8988T (cell line): Measurements from ENCODE around the gene VWA8.
"Not testable (repeated sequence)": the region's sequence is repeated elsewhere in the genome, so short reads cannot be mapped to it uniquely, and the experiment has no call there.

ENCODE experiments used
- DNase-seq: peaks from one replicate; pipeline ENCODE4 v3.0.0; 2011

Gene VWA8

DNA sequence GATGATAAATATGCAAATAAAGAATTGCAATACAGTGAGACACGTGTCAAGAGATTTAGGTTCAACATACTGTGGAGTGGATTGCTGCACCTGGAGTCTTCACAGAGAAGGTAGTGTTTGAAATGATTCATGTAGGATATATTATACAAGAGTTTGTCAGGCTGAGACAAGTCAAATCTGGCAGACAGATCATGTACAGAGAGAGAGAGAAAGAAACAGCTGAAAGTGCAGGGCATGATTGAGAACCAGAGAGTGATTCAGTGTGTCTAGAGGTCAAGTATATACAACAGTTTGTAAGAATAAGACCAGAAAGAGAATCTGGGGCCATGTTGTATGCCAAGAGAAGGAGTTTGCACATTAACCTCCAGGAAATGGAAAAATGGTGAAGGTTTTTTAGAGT lies 2.1 kb upstream of the VWA8 start:
- no peak for DNase-seq

DNA sequence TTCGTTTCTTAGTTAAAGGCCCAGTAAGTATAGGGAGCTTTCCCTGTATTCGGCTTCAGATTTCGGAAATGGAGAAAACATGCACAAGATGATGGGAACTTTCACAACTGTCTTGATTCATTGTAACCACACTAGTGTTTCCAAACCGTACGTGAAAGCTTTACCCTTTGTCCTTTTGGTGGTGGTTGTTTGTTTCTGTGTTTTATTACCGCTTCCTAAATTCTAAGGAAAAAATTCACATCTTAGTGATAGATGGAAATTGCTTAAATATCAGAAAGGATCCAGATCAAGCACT lies 504 bp upstream of the VWA8 start:
- no peak for DNase-seq

DNA sequence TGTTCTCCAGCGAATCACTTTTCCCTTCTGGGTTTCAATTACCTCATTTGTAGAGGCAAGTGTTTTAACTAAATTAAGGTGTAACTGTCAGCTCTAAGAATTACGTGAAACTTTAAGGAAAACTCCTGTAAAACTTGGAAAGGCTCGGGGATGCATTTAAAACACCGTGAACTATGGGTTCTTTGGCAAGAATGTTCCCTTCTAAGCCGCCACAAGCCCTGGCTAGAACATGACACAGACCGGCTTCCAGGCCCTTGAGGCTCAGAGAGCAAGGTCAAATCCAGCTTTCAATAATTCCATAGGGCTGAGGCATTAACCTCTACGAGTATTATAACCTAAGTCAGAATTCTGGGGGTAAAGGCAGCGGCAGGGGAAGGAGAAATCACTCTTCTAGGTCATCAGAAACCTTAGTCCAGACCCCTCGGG lies 685 bp downstream of the VWA8 start:
- no peak for DNase-seq

DNA sequence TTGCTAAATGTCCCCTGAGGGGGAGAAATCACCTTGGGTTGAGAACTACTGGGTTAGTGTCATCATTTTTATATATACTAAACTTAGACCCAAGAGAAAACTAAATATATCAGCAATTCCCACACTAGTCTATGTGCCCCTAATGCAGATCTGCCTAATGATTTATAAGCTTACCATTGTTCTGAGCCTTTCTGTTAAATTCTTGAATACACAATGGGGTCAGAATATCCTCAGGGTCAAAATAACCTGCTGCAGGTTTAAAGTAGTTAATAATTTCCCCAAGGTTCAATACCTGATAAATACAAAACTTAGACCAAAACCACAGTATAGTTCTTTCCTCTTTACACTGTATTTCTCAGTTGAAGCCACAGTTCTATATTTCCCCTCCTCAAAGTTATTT lies 4.6 kb downstream of the VWA8 start:
- no peak for DNase-seq

DNA sequence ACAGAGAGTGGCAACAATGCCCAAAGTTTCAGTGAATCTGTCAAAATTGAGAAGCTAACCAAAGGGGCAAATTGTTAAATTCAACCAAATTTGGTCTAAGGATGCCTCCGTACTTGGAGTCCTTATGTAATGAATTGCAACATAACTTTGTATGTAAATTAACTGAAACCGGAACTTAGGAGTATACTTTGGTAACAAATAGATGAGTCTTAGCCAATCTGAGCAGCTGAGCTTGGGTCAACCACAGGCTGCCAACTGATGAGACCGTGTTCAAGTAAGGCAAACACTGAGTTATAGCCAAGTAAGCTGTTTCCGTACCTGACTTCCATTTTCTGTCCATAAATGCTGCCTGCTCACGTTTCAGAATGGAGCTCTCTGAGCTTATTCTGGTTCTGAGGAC lies 5.3 kb downstream of the VWA8 start:
- DNase-seq = no peak

DNA sequence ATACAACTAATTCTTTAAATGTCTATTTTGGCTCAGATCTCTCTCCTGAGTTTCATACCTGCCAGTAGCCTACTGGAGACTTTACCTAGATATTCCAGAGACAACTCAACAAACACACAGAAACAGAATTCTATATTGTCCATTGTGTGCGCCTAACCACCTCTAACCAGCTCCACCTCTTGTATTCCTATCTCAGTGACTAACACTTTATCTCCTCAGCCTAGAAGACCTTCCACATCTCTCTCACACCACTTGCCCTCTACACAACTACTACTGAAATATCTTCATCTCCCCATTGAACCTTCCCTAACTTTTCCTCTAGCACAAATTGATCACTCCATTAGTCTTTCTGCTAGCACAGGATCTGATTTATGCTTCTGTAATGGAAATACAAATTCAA lies 6.7 kb downstream of the VWA8 start:
- no peak for DNase-seq

DNA sequence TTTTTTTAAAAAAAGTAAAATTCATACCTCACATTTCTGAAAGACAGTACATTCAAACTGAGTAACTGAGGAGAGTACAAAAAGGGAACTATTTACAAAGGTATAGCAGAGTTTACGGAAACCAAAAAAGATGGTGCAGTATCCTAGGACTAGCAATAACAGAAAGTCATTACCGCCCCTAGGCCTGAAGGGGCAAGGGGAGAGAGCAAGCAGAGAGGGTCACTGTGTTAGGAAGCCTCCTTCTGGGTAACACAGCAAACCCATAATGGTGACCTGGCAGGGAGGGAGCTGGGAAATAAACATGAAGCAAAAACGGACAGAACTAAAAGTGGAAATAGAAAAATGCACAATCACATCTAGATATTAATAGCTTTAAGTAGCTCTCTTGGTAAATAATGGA lies 8.2 kb downstream of the VWA8 start:
- DNase-seq = no peak

DNA sequence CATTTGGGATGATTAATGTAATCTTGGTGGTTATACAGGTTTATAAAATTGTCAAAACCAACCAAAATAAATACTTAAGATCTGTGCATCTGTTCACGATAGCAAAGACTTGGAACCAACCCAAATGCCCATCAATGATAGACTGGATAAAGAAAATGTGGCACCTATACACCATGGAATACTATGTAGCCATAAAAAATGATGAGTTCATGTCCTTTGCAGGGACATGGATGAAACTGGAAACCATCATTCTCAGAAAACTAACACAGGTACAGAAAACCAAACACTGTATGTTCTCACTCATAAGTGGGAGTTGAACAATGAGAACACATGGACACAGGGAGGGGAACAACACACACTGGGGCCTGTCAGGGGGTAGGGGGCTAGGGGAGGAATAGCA lies 11.8 kb downstream of the VWA8 start:
- DNase-seq = not testable (repeated sequence)

DNA sequence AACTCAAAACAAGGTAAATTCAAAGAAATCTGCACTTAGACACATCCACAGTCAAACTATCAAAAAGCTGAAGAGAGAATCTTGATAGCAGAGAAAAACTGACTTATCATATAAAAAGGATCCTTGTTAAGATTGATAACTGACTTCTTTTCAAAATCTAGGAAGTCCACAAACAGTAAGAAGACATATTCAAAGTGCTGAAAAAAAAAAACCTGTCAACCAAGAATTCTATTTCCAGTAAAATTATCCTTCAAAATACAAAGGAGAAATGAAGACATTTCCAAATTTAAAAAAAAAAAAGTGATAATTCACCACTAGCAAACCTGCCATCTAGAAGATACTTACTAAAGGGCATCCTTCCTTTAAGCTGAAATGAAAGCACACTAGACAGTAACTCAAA lies 15.0 kb downstream of the VWA8 start:
- no peak for DNase-seq

DNA sequence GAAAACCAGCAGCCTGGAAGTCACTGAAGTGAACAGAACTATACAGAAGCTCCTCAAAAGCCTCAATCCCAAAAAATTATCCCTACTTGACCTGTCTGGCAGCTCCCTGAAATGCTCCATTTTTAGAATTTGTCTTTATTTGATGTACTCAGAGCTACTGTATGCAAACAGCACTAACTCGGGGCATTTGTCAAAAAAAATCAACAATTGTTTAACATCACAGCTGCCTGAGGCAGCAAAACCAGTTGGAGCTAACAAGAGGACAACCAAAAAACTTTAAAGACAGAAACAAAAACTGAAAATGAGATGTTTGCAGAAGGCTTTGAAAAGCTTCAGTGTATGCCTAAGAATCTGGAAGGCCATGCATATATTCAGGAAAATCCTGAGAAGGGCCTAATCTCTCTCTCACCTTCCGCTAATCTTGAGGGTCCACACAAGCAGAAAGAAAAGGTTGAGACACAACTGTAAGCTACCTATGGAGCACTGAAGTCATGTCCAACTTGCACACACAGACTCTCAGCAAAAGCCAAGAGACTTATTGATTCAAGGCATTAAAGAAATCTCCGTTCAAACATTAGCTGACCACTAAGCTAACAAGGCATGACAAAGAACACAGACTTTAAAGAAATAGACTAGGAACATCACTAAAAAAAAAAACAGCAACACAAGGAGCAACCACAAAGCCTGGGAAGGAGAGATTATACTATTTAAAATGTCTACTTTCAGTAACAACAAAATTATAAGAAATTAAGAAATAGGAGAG lies 16.1 kb downstream of the VWA8 start:
- DNase-seq = no peak

DNA sequence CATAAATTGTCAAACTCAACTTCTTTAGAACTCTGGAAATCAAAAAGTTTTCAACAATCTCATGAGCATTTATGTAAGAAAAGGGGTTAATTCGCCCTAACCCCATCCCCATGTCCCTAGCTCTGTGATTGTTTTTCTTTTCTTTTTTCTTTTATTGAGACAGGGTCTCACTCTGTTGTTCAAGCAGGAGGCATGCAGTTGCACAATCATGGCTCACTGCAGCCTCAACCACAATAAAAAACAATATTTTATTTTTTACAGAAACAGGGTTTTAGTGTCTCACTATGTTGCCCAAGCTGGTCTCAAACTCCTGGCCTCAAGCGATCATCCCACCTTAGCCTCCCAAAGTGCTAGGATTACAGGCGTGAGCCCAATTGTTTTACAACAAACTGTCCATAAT lies 16.7 kb downstream of the VWA8 start:
- DNase-seq = no peak

DNA sequence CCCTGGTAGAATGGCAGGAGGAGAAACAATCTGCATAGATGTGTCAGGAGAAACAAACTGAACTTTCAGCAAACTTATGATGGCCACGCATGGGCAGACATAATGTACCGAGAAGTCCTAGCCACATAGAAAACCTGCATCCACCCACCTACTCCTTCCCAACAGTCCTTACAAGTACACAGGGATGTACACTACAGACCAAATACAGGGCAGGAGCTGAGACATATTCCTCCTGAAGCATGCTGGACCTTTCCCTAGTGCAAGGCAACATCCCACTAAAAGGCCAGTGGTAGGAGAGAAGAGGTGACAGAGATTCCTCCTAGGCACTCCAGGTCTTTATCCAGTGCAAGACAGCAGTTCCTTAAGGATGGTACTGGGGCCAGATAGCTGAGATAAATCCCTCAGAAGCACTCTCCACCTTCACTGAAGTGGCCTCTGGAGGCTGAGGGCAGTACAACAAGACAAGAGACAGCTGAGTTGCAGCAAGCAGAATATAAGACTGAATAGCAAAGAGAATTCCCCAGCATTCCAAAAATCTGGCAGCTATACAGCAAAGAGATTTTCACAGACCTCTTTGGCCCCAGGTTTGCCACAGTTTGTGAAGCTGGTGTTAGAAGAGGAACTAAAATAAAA lies 18.3 kb downstream of the VWA8 start:
- DNase-seq = no peak

DNA sequence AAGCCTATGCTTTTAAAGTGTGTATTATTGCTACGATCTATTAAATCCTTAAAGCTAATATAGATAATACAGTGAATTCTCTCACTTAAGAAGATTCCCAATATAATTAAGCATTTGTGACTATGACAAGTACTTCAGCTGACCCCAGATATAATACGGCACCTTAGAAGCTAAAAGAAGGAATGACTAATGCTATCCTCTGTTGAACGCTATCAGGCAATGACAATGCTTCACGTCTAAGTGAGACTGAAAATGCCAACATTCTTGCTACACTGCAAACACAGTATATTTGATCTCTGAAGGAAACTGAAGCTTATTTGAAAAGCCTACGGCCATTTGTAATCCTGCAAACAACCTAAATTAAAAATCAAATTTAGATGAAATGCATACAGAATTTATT lies 19.7 kb downstream of the VWA8 start:
- no peak for DNase-seq

DNA sequence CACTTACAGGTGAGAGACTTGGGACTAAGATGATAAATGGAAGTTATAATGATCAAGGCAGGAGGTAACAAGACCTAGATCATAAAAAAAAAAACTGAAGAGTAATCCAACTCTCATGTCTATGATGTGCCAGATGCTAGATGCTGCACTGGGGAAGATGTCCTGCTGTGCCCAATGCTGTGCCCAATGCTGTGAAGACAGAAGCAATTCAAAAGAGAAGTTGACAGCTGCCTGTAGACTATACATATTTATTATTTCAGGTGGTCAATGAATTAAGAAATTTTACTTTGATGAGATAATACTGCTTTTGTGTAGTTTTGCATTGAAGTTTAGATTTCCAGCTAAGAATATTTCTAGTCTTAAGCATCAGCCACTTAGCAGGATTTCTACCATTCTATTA lies 21.5 kb downstream of the VWA8 start:
- no peak for DNase-seq

DNA sequence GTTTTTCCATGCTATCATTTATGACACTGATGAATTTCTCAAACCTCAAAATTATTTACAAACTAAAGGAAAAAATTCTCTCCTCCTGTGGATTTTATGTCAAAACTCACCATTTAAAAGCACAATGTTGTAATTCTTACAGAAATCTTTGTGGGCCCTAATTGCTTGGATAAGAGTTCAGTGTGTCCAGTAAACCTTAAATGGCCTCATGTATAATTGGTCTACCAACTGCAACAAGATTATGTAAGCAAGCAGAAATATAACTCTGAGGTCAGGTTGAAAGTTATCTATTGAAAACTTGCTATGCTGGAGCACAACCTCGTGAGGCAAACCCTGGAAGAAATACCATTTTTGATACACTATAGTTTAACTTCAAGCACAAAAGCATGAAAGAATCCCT lies 22.0 kb downstream of the VWA8 start:
- DNase-seq = no peak

DNA sequence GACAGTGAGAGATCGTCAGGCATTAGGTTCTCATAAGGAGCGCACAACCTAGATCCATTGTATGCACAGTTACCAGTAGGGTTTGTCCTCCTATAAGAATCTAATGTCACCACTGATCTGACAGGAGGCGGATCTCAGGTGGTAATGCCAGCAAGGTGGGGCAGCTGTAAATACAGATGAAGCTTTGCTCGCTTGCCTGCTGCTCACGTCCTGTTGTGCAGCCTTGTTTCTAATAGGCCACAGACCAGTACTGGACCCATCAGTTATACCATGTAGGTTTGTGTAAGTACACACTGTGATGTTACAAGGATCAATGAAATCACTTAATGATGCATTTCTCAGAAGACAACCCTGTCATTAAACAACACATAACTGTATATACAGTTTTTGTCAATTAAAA lies 23.5 kb downstream of the VWA8 start:
- no peak for DNase-seq

DNA sequence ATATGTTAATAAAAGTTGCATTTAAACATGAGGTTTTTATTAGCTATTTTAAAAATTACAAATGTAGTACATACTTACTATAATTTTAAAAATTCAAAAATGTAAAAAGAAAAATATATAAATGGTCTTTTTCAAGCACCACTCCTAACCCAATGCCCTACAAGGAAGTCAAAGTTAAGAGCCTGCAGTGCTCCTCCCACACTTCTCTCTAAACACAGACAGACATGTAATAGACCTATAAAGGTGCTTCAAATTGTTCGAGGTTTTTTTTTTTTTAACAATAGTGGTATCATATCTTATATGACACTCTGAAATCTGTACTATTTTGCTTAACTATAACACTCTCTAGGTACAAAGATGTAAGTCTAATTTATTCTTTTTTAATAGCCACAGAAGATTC lies 25.4 kb downstream of the VWA8 start:
- no peak for DNase-seq

DNA sequence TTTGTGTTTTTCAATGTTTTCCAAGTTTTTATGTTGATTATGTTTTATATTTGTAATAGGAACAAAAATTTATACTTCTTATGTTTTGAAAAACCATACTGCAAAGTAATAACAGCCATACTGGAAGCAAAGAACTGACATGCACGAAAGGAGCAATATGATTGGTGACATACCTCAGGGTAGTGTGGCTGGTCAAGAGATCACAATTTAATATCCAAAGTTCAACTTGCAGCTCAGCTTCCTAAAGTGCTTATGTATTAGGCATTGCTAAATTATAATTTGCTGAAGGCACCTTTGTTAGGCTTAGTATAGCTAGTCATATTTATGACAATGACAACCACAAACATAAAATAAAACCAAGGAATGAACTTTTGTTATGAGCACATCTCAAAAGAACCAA lies 25.9 kb downstream of the VWA8 start:
- DNase-seq = no peak

DNA sequence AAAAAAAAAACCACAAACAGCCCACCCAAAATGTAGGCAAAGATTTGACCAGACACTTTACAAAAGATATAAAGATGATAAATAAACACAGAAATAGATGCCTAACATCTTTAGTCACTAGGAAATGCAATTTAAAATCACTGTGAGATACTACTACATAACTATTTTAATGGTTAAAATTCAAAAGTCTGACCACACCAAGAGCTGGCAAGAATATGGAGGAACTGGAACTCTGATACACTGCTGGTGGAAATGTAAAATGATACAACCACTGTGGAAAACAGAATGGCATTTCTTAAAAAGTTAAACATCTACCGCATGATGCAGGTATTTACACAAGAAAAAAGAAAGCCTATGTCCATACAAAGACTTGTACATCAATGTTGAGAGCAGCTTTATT lies 26.8 kb downstream of the VWA8 start:
- DNase-seq = no peak

DNA sequence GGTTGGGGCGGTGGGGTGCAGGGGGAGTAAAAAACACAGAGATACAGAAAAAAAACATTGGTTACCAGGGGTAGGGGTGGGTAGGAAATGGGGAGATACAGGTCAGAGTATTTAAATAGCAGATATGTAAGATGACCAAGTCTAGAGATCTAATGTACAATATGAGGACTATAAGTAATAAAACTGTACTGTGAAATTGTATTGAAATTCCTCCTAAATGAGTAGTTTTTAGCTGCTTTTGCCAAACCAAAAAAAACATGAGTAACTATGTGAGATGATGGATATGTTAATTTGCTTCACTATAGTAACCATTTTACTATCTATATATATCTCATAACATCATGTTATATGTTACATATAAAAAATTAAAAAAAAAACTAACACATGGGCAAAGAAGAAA lies 29.6 kb downstream of the VWA8 start:
- DNase-seq = no peak

DNA sequence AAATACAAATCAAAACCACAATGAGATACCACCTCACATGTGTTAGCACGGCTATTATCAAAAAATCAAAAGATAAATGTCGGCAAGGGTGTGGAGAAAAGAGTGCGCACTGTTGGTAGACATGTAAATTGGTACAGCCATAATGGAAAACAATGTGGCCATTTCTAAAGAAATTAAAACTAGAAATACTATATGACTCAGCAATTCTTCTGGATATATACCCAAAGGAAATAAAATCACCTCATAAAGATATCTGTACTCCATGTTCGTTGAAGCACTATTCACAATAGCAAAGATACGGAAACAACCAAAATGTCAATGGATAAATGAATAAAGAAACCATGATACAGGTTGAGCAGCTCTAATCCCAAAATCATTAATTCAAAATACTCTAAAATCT lies 30.8 kb downstream of the VWA8 start:
- DNase-seq = no peak

DNA sequence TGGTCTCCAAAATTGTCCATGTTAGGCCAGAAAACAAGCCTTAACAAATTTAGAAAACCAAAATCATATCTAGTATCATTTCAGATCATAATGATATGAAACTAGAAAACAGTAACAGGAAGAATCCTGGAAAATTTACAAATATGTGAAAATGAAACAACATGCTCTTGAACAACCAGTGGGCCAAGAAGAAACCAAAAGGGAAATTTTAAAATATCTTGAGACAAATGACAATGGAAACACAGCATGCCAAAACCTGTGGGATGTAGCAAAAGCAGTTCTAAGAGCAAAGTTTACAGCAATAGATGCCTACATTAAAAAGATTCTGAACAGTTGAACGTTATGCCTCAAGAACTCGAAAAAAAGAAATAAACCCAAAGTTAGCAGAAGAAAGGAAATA lies 32.6 kb downstream of the VWA8 start:
- no peak for DNase-seq

DNA sequence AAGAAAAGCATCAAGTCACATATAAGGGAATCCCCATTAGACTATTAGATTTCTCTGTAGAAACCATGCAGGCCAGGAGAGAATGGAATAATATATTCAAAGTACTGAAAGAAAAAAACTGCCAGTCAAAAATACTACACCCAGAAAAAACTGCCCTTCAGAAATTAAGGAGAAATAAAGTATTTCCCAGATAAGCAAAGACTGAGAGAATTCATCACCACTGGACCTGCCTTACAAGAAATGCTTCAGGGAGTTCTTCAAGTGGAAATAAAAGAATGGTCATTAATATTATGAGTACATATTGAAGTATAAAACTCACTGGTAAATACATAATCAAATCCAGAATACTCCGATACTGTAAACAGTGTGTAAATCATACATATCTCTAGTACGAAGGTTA lies 35.9 kb downstream of the VWA8 start:
- no peak for DNase-seq

DNA sequence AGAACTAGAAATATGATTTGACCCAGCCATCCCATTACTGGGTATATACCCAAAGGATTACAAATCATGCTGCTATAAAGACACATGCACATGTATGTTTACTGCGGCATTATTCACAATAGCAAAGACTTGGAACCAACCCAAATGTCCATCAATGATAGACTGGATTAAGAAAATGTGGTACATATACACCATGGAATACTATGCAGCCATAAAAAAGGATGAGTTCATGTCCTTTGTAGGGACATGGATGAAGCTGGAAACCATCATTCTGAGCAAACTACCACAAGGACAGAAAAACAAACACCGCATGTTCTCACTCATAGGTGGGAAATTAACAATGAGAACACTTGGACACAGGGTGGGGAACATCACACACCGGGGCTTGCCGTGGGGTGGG lies 38.0 kb downstream of the VWA8 start:
- not testable (repeated sequence) for DNase-seq

DNA sequence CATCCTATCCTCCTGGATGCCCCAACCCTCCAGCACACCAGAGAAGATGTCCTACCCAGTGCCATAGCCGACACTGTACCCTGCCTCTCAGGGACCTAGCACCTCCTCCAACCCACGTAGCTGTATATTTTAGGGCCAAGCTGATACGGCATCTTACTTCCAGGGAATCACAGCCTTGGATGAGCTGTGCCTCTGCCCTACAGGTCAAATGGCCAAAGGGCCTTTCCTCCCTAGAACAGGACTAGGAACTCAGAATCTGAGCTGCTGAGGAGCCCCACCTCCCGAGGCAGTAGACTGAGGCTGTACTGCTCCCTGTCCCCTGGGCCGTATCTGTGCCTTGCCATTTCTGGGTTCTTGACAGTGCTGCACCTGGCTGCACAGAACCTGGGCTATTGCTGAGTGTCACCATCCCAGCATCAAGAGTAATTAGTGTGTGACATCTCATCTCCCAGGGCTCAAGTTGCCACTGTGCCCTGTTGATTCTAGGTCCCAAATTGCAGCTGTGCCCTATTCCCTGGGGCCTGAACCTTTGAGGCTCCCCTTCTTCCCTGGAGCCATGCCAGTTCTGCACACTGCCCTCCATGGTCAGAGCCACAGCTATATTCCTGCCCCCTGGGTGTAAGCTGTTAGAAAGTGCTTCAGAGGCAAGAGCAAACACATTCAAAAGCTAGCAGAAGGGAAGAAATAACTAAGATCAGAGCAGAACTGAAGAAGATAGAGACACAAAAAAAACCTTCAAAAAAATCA lies 41.0 kb downstream of the VWA8 start:
- DNase-seq = no peak
